ENCODE results near the gene CD2. TPM values are rescaled to one million over a fixed set of nuclear protein-coding genes. Genes with fewer than 3 reads are reported as not detected.

Gene CD2
- total RNA-seq, 1 experiment from 2014 or later = not detected

DNA sequence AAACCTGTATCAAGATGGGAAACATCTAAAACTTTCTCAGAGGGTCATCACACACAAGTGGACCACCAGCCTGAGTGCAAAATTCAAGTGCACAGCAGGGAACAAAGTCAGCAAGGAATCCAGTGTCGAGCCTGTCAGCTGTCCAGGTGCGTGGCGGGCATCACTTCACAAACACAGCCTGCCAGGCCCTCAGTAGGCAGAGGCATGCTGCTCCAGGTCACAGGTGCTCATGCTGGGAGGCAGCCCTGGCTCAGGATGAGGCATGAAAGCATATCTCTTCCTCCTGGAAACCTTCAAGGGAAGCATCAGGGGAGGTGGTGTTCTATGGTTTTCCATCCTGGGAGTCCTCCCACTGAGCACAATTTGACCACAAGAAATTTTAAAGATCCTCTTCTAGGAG lies 6.3 kb downstream of the CD2 start:
- no peak for DNase-seq (ENCODE audit: low read depth)

DNA sequence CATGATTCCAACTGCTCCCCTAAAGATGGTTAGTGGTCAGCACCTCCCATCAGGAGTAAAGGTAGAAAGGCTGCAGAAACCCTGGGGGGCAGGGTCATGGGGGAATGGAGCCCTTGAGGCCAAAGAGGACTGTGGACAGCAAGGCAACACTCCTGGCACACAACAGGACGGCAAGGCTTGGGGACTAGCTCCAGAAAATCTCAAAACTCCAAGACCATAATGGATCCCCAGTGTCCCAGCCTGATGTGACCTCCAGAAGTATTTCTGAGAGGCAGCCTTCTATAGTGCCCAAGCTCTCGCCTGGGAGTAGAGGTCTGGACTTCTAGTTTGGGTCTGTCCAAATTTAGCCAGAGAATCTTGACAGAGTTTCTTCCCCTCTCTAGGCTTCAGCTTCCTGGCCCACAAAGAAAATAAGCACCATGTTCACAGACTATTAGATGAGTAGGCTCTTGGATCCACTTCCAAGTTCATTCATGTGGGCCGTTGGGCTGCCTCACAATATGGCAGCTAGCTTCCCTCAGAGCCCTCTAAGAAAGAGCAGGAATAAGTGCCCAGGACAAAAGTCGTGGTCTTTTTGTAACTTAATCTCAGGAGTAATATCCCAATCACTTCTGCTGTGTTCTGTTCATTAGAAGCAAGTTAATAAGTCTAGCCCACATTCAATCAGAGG lies 6.9 kb downstream of the CD2 start:
- DNase-seq (ENCODE audit: low read depth) = no peak

DNA sequence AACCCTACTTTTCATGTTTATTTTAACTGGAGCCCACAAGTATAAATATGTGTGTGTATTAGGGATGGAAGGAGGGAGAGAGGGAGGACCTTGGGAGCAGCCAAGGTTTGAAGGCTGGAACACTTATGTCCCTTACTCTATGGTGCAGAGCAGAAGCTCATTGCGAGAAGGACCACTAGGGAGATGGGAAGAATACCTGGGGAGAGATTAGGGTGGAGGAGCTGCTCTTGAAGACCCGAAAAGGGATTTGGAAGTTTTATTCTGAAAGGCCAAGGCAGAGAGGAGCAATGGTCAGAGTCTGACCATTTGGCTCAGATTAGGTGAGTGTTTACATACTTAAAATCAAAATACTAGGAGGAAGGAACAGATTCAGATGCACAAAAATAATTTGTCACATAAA lies 8.1 kb downstream of the CD2 start:
- no peak for DNase-seq (ENCODE audit: low read depth)

DNA sequence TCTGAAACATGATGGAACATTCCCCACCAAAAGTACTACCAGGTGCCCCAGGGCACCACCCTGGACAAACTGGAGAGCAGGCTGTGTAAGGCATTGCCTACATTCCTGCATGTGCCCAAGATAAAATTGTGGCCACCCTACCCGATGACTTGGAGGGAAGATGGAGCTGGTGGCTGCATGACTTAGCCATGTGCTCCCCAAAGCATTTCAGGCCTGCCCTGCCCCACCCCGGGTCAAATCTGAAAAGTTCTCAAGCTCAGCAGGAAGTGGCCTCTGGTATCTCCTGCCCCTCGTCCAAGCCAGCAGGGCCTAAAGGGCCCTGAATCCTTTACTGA lies 8.5 kb downstream of the CD2 start:
- DNase-seq (ENCODE audit: low read depth) = no peak

DNA sequence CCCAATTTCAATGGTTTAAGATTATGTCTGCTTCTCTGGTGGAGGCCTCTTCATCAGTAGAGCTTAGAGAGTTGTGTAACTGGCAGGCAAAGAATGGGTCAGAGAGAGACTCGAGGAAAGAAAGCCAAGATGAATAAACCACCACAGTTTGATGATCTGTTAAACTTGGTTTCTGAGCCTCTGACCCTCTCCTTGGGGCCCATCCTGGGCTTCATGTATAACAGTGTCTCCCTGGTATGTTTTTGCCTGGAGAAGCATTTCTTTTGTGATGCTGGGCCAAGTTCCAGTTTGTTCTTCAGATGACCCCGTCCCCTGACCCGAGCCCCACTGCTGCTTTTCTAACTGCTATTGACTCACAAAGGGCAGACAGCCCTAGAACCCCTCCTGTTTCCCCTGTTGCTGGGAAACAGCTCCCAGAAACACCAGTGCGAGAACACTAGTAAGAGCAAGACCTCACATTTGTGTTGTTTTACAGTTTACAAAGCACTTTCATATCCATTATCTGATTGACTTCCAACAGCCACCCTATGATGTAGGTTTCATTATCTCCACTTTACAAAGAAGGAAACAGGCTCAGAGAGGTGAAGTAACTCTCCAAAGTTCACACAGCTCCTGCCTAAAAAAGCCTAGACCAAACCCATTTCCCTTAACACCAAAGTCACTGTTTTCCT lies 9.0 kb downstream of the CD2 start:
- no peak for DNase-seq (ENCODE audit: low read depth)

DNA sequence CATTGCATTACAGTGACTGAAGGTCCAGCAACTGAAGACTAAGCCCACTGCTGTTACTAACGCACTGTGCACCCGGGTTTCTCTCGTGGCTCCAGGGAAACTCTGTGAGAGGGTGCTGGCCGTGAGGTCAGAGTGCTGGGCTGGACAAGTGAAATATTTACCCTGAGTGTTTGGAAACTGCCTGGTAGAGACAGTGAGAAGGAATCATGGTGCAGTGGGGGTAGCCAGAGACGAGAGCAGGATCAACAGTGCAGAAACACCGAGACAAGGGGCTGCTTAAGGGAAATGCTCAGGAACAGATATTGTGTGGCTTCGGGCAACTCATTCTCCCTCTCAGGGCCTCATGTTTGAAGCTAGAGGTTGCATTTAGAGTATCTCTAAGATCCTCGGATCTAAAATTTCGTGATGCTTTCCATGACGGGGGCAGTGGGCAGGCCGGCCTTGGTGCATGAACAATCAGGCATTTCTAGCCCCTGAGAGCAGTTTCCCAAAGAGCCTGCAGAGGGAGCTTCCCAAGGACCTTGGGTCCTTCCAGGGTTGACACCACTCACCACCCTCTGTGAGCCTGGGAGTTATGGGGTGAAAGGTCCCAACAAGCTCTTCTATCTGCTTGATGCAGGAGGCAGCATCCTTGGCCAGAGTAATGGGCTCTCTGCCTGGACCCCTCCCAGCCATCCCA lies 9.7 kb downstream of the CD2 start:
- no peak for DNase-seq (ENCODE audit: low read depth)

DNA sequence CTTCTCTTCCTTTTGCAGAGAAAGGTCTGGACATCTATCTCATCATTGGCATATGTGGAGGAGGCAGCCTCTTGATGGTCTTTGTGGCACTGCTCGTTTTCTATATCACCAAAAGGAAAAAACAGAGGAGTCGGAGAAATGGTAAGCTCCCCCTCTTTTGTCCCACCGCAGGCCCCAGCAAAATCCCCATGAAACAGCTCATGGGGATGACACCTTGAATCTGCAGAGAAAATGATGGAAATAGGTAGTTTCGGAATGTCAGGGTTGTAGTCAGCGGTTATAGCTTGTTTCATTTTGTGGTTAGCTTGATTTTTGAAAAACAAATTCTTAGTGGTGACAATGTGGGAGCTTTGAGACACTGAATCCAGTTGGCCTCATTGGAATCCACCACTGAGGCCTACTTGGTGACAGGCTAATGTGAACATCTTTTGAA lies 10.3 kb downstream of the CD2 start:
- DNase-seq (ENCODE audit: low read depth) = no peak

DNA sequence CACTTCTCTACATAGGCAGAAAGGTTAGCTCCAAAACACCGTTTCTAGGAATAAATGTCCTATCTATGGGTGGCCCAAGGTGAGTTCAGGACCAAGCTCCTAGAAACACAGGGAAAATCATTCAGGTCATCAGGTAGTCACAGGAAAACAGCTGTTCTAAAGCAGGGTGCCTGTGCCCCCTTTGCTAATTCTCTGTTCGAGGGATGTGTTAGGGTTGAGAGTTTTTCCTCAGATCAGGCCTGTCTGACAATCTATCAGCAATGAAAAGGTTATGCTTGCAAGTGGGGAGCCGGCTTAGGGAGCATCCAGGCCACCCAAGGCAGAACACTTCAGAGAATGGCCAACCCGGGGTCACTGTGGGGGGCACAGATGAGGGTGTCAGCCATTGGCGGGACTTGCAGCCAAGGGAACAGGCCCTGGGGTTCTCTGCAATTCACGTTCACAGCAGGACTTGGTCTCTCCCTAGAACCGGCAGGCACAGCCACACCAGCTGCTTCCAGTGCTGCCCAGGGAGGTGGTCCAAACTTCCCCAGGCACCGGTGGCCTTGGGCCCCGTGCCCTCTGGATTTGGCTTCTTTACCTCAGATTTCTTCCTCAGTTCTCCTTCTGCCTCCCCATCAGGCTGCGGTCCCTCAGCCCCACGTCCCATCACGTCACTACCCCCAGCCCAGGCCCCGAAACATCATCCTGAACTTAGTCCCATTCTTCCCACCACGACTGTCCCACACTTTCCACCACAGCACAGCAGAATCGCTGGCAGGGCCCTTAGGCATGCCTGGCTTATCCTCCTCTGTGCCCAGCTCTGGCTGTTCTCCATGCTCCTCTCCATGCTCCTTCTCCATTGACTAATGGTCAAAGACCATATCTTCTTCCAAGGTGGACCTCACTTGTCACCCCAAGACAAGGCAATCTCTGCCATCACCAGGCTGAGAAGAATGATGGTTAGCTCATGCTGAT lies 11.0 kb downstream of the CD2 start:
- no peak for DNase-seq (ENCODE audit: low read depth)

DNA sequence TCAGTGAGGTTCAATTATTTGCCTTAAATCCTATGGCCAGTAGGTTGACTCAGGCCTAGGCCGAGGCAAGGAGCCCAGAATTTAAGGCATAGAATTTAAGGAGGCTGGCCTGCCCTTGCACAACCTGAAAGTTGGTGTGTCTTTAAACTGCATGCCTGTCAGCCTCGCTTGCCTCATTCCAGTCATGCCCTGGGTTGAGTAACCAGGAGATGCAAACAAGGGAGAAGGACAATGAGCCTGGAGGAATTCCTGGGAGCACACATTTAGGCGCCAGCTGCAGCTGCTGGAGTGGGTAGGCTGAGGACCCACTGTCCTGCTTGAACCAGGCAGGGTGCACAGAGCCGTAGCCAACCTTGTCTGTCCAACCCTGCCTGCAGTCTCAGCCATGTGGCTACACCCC lies 11.7 kb downstream of the CD2 start:
- DNase-seq (ENCODE audit: low read depth) = no peak

DNA sequence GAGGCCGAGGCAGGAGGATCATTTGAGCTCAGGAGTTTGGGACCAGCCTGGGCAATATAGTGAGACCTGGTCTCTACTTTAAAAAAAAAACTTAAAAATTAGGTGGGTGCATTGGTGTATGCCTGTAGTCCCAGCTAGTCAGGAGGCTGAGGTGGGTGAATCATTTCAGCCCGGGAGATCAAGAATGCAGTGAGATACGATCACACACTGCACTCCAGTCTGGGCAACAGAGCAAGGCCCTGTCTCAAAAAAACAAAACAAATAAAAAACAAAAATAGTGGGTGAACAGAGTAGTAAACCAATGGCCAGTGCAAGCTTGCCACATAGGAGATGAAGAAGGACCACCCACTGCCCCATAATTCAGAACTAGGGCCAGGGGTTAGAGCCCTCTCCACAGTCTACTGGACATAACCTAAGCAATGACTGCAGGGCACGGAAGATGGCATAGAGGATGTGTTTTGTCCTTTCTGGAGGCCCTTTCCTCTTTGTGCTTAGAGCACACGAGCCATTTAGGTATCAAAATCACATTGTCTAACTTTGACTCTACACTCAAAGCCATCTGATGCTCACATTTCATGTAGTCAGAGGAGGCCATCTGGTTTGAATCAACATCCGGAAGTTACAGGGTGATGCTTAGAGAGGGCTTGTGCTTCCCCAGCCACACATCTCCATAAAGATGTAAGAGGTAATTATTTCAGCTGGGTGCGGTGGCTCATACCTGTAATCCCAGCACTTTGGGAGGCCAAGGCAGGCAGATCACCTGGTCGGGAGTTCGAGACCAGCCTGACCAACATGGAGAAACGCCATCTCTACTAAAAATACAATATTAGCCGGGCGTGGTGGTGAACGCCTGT lies 12.6 kb downstream of the CD2 start:
- DNase-seq (ENCODE audit: low read depth) = no peak

DNA sequence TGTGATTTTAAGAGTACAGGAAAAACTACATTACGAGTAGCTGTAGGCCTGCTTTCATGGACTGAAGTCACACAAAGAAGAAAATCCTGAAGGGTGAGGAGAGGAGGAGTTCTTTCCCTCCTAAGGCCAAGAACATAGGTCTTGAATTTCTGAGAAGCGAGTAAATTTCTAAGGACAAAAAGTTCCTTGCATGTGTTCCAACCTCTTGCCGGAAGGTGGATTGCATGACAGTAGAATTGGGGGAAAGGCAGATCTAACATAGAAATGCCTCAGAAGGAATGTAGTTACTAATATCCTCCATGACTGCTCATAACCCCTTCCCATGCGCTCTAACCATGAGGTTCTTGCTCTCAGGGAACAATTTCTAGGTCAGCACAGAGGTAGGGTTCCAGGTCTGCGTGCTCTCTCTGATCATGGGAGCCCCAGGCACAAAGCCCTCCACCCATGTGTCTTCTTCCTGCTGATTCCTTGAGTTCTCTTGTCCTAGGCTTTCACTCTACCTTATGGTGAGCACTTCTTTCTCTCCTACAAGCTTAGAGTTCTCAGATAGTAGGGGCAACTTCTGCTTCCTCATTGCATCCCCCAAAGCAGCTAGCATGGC lies 13.7 kb downstream of the CD2 start:
- no peak for DNase-seq (ENCODE audit: low read depth)

DNA sequence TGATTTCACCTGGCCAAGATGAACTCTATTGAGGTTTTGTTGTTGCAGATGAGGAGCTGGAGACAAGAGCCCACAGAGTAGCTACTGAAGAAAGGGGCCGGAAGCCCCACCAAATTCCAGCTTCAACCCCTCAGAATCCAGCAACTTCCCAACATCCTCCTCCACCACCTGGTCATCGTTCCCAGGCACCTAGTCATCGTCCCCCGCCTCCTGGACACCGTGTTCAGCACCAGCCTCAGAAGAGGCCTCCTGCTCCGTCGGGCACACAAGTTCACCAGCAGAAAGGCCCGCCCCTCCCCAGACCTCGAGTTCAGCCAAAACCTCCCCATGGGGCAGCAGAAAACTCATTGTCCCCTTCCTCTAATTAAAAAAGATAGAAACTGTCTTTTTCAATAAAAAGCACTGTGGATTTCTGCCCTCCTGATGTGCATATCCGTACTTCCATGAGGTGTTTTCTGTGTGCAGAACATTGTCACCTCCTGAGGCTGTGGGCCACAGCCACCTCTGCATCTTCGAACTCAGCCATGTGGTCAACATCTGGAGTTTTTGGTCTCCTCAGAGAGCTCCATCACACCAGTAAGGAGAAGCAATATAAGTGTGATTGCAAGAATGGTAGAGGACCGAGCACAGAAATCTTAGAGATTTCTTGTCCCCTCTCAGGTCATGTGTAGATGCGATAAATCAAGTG lies 14.3 kb downstream of the CD2 start:
- no peak for DNase-seq (ENCODE audit: low read depth)

DNA sequence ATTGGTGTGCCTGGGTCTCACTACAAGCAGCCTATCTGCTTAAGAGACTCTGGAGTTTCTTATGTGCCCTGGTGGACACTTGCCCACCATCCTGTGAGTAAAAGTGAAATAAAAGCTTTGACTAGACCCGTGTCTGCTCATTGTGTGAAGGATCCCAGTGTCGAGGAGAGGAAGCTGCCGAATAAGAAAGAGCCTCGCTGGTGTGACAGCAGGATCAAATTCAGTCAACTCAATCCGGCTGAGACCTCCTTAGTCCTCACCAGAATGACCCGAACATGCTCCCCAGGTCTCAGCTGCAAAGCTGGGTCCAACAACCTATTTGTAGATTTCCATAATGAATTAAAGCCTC lies 14.8 kb downstream of the CD2 start:
- no peak for DNase-seq (ENCODE audit: low read depth)

DNA sequence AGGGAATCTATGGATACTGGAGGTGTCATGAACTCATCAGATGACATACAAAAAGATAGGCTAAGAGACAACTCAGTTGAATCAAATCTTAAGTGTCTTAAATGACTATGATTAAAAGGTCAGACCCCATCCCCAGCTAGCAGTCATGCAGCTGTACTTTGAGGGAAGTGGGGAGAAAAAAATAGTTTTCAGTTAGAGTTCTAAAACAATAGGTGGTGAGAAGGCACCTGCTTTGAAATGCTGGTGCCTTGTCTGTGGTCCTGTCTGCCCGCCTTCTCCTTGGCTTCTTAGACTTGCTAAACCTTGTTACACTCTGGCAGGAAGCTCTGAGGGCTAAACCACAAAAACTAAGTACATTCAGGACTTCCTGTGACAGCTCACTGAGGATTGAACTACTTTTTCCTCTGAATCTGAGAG lies 15.3 kb downstream of the CD2 start:
- DNase-seq (ENCODE audit: low read depth) = peak; percentile 86

DNA sequence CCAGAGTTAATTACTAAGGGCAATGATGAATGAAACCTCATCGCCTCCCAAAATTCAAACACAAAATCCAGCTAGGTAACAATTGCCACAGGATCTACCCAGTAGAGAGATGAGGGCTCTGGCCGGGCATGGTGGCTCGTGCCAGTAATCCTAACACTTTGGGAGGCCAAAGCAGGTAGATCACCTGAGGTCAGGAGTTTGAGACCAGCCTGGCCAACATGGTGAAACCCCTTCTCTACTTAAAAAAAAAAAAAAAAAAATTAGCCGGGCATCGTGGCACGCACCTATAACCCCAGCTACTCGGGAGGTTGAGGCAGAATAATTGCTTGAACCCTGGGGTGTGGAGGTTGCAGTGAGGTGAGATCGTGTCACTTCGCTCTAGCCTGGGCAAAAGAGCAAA lies 15.8 kb downstream of the CD2 start:
- DNase-seq (ENCODE audit: low read depth) = no peak

DNA sequence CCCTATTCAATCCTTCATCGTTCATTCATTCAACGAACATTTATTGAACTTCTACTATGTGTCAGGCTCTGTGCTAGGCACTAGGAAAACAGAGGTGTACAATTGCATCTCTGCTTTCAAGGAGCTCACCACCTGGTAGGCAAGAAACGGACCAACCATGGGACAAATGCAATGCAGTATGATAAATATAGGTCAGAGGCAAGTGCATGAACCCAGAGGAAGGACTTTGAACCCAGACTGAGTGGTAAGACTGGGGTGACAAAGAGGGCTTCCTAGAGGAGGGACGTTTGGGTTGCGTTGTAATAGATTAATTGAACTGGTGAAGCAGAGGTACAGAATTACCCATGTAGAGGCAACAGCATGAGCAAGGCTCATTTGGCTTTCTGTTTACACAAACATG lies 16.4 kb downstream of the CD2 start:
- no peak for DNase-seq (ENCODE audit: low read depth)

DNA sequence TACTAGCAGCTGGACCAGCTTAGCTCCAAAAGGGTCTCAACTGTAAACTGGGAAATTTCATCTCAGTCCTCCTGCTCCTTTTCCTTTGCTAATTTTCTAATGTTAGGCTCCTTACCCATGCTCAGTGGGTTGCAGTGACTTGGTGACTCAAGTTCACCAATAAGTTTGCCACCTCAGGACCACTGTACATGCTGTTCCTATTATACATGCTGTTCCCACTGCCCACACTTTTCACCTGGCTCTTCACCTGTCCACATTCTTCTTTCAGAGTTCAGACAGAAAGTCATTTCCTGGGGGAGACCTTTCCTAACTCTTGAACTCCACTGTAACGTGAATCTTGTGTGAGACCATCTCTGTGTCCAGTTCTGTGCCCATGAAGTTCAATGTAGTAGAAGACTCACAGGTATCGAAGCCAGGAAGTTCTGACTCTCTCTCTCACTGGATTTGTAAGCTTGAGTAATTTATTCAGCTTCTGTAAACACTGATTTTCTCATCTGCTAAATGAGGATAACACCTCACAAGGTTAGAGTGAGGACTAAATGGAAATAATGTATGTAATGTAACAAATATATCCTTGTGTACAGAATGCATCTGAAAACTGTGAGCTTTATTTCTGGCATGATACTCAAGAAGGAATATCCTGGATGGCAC lies 17.9 kb downstream of the CD2 start:
- DNase-seq (ENCODE audit: low read depth) = no peak

DNA sequence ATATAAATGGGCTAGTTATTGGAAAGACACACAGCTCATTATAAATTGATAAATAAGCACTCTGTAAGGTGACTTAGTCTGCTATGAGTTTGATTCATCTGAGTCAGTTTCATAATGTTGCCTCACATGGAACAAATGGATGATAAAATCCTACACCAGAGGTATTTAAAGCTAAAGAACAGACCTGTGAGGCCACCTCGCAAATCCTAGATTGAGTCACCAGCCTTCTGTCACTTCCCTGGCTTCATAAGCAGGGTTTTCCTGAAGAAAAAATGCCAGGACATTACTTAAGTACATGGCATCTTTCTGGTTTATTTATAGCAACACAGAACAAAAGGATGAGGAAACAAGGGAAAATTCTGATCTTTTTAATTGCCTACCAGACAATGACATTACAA lies 18.4 kb downstream of the CD2 start:
- DNase-seq (ENCODE audit: low read depth) = peak; percentile 52

DNA sequence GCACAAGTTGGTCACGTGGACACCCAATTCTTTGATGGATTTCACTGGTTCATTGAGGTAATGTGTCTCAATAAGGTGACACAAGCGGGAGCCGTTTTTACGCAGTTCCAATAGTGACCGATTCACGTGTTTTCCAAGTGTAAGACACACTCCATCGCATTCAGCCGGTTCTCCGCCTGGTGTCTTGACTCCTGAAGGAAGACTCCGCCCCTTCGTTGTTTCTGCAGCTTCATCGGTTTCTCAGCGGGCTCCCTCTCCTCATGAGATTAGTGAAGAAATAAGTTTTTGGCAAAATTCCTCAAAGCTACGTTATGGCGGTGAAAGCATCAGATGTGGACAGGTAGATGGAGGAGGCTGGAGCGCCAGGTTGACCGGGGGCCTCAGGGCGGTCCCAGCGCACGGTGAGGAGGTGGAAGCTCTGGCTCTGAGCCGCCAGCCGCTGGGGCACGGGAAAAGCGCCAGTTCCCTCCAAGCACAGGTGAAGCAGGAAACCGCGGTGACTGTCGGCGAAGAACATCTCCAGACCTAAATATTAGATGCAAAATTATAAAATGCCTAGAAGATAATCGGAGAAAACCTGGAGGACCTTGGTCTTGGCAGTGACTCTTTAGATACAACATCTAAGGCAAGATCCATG lies 21.0 kb downstream of the CD2 start:
- no peak for DNase-seq (ENCODE audit: low read depth)
